AG04450 (cell line): ENCODE measurements around the gene MLST8. TPM values are rescaled to one million over a fixed set of nuclear protein-coding genes. Genes with fewer than 3 reads are reported as not detected.

Experiments
- CTCF ChIA-PET: fragments of 300-600, 350-600 bp; formaldehyde crosslinking; extraction: SDS; loops from one replicate; lab custom pipeline; 2022; ENCODE audit warnings: antibody characterized with exemption, inconsistent platforms; lab: Charles Lee
- POLR2A ChIA-PET: fragments of 350-600 bp; formaldehyde crosslinking; extraction: SDS; loops from one replicate; lab custom pipeline; 2021; ENCODE audit warnings: antibody characterized with exemption, inconsistent platforms; lab: Yijun Ruan, JAX
- DNase-seq: peaks from one replicate; pipeline ENCODE4 v3.0.0-alpha.2; 2011; ENCODE audit warnings: low read depth, low spot score
- H3K27ac ChIP-seq: one replicate; pipeline ENCODE4 v1.5.1; 2012; ENCODE audit warnings: low read depth, low read length, control low read depth
- H3K27me3 ChIP-seq: one replicate; pipeline ENCODE4 v1.6.0; 2012; ENCODE audit warnings: low read length; ENCODE audit not compliant: control insufficient read depth, insufficient read depth
- H3K4me3 ChIP-seq: 2 replicates; pipeline ENCODE4 v1.5.1; 2011; ENCODE audit warnings: mild to moderate bottlenecking, low read depth, low read length, control low read depth
- H3K9me3 ChIP-seq: 2 replicates; pipeline ENCODE4 v1.5.1; 2012; ENCODE audit warnings: low read length; ENCODE audit not compliant: control insufficient read depth, insufficient read depth
- CTCF ChIP-seq: IDR thresholded peaks from 2 replicates; pipeline ENCODE4 v1.5.1; 2011; ENCODE audit warnings: low read depth, low read length, control low read depth, inconsistent platforms
- polyA plus RNA-seq: library from polyadenylated mRNA; depleted of rRNA; stranded (reverse); fragments of >200 nt; gene quantifications from 2 replicates; pipeline ENCODE4 v1.2.3, GENCODE V29; 2011

The MLST8 gene
- polyA plus RNA-seq, 1 experiment, result 41.1 TPM

- Histone ChIP-seq H3K27ac (no peak overlapping the region), H3K4me3 (no peak overlapping the region), H3K27me3 (peaks cover 52% of the 10 kb centered on the region), H3K9me3 (peaks cover 3% of the 10 kb centered on the region; the same call in 1 of the 2 replicates)
- CTCF ChIA-PET, result no interaction called here
- no peak for TF ChIP-seq CTCF
- DNase-seq, result no peak
- POLR2A ChIA-PET, result interaction anchor here (0.6 to 3.4 kb wide), 2 partner anchors 36 to 39 kb away, joined by 7 to 16 read pairs; partner anchors contain the start of gene TRAF7
Observed at GRCh38 chr16:2194166-2194834, 11.0 kb upstream of the MLST8 start.

- H3K4me3 ChIP-seq, result no peak overlapping the region
- CTCF ChIA-PET, result no interaction called here
- DNase-seq, result no peak
- POLR2A ChIA-PET, result interaction anchor here (0.6 to 3.4 kb wide), 3 partner anchors 9 to 40 kb away, joined by 3 to 16 read pairs (median 7); partner anchors contain the start of gene TRAF7
- H3K27ac ChIP-seq, result no peak overlapping the region
- H3K27me3 ChIP-seq, result peaks cover 58% of the 10 kb centered on the region
- peak; percentile 41 for TF ChIP-seq CTCF
- peaks cover 3% of the 10 kb centered on the region; the same call in 1 of the 2 replicates for H3K9me3 ChIP-seq
Observed at GRCh38 chr16:2194852-2195321, 10.4 kb upstream of the MLST8 start.

GRCh38 chr16:2195322-2196161, 9.7 kb upstream of the MLST8 start:
- POLR2A ChIA-PET, result interaction anchor here (1.1 to 3.4 kb wide), 2 partner anchors 8 to 41 kb away, joined by 3 to 16 read pairs; partner anchors contain the start of gene TRAF7
- H3K27me3 ChIP-seq, result peaks cover 64% of the 10 kb centered on the region
- no peak for DNase-seq

GRCh38 chr16:2196162-2196980, 8.9 kb upstream of the MLST8 start, which contains the start of gene CASKIN1:
Gene CASKIN1, minus strand, starts transcription at chr16:2196605. Its CDS starts 173 bp downstream, at chr16:2196432.
- H3K4me3 ChIP-seq, result peak within 1 kb of the TSS; percentile 44
- ChIA-PET POLR2A (interaction anchor here (0.5 to 3.4 kb wide), 3 partner anchors 7 to 41 kb away, joined by 3 to 16 read pairs (median 3); partner anchors contain the start of gene TRAF7), CTCF (no interaction called here)
- no peak within 1 kb of the TSS for H3K27ac ChIP-seq
- no peak for DNase-seq
- H3K9me3 ChIP-seq, result peaks cover 6% of the 10 kb centered on the region
- peaks cover 64% of the 10 kb centered on the region for H3K27me3 ChIP-seq
- TF ChIP-seq CTCF, result no peak

More at GRCh38 chr16:2195322-2196161, 9.7 kb upstream of the MLST8 start:
- Histone ChIP-seq H3K27ac (no peak overlapping the region), H3K9me3 (peaks cover 6% of the 10 kb centered on the region), H3K4me3 (no peak overlapping the region; the same call in 1 of the 2 replicates)
- CTCF ChIA-PET, result no interaction called here
- no peak for TF ChIP-seq CTCF
